Panc1 (cell line): ENCODE data around the gene PNPO.

Experiments
- POLR2AphosphoS5 ChIP-seq: IDR thresholded peaks from 2 replicates; pipeline ENCODE4 v1.6.1; 2012; ENCODE audit warnings: mild to moderate bottlenecking, low read depth, low read length, moderate library complexity
- TCF7L2 ChIP-seq: IDR thresholded peaks from 2 replicates; pipeline ENCODE4 v1.6.1; 2011; ENCODE audit warnings: mild to moderate bottlenecking, low read depth, low read length, inconsistent platforms
- TF ChIP-seq, protein P1 (sequence below): fragments of 450-650 bp; IDR thresholded peaks from 2 replicates; pipeline ENCODE4 v1.5.1; 2017; ENCODE audit warnings: mild to moderate bottlenecking

GRCh38 chr17:47990962-47991731 lies 49.8 kb downstream of the PNPO start:
- TF ChIP-seq, protein P1, sequence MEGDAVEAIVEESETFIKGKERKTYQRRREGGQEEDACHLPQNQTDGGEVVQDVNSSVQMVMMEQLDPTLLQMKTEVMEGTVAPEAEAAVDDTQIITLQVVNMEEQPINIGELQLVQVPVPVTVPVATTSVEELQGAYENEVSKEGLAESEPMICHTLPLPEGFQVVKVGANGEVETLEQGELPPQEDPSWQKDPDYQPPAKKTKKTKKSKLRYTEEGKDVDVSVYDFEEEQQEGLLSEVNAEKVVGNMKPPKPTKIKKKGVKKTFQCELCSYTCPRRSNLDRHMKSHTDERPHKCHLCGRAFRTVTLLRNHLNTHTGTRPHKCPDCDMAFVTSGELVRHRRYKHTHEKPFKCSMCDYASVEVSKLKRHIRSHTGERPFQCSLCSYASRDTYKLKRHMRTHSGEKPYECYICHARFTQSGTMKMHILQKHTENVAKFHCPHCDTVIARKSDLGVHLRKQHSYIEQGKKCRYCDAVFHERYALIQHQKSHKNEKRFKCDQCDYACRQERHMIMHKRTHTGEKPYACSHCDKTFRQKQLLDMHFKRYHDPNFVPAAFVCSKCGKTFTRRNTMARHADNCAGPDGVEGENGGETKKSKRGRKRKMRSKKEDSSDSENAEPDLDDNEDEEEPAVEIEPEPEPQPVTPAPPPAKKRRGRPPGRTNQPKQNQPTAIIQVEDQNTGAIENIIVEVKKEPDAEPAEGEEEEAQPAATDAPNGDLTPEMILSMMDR: no peak
- no peak for TF ChIP-seq POLR2AphosphoS5
- TF ChIP-seq TCF7L2: no peak
